Renal cortical epithelial cell (primary cell): ENCODE measurements around the gene DRG2. TPM values are rescaled to one million over a fixed set of nuclear protein-coding genes. Genes with fewer than 3 reads are reported as not detected.
A peak's percentile ranks its signal among the peaks of the same experiment; 100 is the strongest.

ENCODE experiments used
- DNase-seq: peaks from one replicate; pipeline ENCODE4 v3.0.0-alpha.2; 2011; ENCODE audit warnings: low read depth
- total RNA-seq: library from RNA; depleted of rRNA; stranded (reverse); fragments of >200 nt; gene quantifications from 2 replicates; pipeline ENCODE4 v1.2.3, GENCODE V29; 2014

The DRG2 gene
- total RNA-seq, 1 donor from 2014 or later, result 36.5 TPM

DNA sequence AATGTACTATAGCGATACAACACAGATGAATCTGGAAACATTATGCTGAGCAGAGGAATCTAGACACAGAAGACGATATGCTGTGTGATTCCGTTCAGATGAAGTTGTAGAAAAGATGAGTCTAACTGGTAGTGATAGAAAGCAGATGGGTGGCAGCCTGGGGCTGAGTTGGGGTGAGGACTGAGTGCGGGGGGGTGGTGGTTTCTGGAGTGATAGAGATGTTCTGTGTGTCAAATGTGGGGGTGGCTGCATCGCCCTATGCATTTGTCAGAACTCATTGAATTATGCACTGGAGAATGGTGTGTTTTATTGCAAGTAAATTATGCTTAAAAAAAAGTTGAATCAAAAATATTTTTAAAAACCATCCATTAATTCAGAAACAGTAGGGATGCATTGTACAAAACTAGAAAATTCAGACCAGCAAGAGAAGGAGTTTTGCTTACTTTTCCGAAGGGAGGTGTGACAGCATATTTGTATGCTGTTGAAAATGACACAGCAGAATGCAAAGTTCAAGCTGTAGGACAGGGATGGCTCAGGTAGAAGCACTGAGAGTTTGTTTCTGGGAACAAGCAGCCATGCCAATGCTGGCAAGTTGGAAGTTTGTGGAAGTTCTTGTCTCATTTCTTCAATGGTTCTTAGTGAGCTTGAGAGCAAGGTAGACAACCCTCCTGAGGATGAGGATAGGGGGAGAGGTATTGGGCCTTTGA lies 13.0 kb upstream of the DRG2 start:
- no peak for DNase-seq

DNA sequence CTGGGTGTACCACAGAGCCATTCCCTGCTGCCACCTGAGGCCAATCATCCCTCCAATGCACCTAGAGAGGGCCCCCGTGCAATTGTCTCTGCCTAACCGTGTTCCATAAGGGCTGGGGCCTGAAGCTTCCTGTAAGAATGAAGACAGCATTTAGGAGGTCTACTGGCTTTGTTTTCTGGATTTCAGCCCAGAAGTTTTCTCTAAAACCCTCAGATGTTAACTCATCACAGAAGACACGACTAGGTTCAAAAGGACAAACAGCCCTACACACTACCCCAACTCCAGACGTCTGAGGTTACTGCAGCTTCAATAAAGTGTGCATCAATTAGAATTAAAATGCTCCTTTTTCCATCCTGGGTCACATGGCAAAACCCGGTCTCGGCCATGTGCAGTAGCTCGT lies 10.8 kb upstream of the DRG2 start:
- DNase-seq, result no peak

DNA sequence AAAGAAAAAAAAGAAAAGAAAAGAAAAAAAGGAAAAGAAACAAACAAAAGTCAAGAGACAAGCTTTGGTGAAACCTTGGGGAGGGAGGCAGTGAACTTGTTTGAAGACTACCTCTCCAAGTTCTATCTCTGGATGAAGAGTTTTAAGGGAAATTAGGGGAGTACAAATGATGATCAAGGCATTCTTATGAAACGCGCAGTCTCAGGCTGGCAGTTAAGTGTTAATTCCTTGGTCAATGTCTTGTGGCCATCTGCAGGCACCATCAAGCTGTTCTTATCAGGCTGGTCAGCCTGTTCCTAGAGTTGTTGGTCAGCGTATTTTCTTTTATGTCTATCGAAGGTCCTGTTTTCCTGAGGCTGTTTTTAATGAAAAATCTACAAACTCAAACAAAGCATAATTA lies 8.2 kb upstream of the DRG2 start:
- DNase-seq, result no peak

DNA sequence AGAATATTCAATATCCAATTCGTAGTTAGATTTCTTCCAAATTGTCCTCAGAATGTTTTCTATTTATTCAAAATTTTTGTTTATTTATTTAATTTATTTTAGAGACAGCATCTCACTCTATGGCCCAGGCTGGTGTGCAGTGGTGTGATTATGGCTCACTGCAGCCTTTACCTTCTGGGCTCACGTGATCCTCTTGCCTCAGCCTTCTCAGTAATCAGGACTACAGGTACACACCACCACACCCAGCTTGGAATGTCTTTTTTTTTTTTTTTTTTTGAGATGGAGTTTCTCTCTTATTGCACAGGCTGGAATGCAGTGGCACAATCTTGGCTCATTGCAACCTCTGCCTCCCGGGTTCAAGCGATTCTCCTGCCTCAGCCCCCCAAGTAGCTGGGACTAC lies 3.5 kb upstream of the DRG2 start:
- DNase-seq, result no peak

DNA sequence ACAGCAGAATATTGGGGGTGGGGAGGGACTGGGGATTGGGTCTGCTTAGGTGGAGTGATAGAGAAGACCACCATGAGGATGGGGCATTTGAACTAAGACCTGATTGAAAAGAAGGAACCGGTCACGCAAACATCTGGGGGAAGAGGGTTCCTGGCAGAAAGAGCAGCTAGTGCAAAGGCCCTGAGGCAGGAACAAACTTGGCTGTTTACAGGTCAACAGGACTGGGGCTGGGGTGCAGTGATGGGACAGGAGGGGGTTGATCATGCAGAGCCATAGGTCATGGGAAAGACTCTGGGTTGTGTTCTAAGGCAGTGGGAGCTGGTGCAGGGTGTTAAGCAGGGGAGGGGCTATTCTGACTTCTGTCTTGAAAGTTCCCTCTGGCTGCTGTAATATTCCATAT lies 1.9 kb downstream of the DRG2 start:
- DNase-seq, result no peak

GRCh38 chr17:18093616-18094408 lies 6.1 kb downstream of the DRG2 start:
- peak; percentile 53 for DNase-seq

DNA sequence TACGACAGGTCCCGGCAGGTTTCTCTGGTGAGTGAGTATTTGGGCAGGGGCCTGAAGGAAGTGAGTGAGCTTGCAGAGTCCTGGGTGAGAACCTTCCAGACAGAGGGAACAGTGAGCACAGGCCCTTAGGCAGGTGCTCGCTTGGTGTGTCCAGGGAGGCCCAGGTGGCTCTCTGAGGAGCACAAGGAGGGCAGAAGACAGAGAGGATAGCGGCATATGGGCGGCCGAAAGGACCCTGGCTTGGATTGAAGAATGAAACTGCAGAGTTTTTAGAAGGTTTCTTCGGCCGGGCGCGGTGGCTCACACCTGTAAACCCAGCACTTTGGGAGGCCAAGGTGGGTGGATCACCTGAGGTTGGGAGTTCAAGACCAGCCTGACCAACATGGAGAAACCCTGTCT lies 6.7 kb downstream of the DRG2 start:
- no peak for DNase-seq

DNA sequence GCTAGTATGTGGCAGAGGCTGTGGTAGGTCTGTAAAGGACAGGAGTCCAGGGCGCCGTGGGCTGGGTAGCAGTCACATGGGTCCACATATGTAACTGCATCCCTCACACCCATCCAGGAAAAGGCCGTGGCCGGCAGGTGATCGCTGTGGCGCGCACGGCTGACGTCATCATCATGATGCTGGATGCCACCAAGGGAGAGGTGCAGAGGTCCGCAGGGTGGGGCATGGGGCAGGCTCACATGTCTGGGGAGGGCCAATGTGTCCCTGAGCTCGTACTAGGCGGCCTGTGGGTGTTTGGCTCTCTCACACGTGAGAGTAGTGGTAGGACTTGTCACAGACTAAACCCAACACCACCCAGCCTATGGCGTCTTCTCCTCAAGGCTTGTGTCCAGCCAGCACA lies 11.8 kb downstream of the DRG2 start:
- DNase-seq, result no peak

GRCh38 chr17:18100616-18101015 lies 12.9 kb downstream of the DRG2 start:
- no peak for DNase-seq

DNA sequence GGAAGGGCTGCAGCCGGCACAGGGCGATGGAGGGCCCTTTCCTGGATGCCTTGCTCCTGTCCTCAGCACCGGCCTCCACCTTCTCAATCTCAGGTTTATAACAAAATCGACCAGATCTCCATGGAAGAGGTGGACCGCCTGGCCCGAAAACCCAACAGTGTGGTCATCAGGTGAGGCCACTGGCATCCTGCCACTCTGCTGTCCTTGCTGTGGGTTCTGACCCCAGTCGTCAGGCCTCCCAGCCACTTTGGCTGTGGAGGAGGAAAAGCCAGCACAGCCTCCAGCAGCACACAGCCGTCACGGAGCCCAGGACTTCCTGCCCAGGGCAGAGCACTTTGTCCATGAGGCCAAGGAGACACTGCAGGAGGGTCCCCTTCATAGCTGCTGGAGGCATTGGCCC lies 14.1 kb downstream of the DRG2 start:
- no peak for DNase-seq

DNA sequence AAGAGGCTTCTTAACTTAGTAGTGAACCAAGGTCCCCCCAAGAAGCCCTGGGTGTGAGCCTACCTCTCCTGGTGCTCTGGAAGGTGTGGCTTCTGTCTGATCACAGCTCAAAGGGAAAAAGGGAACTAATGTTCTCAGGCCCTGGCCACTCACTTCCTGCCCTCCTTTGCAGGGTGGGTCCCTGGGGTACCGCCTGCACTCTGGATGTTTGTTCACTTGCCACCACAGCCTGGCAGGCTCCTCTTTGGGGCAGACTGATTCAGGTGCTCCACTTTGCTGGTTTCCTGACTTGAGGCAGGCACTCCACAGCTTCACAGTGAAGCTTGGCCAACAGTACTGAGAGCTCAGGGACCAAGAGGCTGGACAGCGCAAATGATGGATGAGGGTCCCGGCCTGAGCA lies 14.9 kb downstream of the DRG2 start:
- no peak for DNase-seq

DNA sequence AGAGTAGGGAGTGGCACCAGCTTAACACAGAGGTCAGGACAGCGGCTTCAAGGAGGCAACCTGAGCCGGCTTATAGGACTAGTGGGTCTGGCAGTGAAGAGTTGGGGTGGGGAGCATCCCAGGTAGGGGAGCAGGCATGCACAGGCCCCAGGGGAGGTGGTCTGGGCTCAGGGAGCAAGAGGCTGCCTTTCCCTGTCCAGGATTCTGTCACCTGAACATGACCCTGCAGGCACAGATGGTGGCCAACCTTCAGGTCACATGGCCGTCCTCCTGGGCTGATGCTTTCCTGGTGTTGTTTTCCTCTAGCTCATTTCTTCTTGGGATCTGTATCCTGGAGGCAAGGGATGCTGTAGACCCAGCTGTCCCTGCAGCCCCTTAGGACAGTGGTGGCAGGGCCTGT lies 17.3 kb downstream of the DRG2 start:
- DNase-seq, result no peak

GRCh38 chr17:18105595-18105994 lies 17.8 kb downstream of the DRG2 start:
- DNase-seq, result no peak

GRCh38 chr17:18106211-18106610 lies 18.5 kb downstream of the DRG2 start:
- DNase-seq, result no peak

- no peak for DNase-seq
These were observed 19.5 kb downstream of the DRG2 start for GRCh38 chr17:18107061-18107790.

DNA sequence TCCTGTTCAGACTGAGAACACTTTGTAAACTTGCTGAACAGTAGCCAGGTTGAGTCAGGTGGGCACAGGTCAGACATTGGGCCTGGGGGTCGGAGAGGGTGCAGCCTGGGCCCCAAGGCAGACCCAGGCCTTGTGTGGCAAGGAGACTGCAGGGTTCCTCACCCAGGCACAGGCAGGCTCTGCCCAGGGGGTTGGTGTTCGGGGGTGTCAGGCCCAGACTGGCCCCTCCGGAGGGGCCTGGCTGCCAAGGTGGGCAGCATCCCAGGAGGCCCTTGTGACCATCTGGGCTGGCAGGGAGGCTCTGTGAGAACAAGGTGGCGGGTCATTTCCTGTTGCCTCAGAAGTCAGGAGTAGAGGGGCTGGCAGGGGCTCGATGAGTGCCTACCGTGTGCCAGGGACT lies 20.2 kb downstream of the DRG2 start:
- no peak for DNase-seq

- DNase-seq, result no peak
These were observed 20.9 kb downstream of the DRG2 start, which contains the start of gene MYO15A for GRCh38 chr17:18108401-18109312. MYO15A (plus strand) TSS chr17:18108756; CDS start chr17:18118801, 10,045 bp downstream.

GRCh38 chr17:18109935-18110485 lies 22.3 kb downstream of the DRG2 start:
- DNase-seq, result no peak

DNA sequence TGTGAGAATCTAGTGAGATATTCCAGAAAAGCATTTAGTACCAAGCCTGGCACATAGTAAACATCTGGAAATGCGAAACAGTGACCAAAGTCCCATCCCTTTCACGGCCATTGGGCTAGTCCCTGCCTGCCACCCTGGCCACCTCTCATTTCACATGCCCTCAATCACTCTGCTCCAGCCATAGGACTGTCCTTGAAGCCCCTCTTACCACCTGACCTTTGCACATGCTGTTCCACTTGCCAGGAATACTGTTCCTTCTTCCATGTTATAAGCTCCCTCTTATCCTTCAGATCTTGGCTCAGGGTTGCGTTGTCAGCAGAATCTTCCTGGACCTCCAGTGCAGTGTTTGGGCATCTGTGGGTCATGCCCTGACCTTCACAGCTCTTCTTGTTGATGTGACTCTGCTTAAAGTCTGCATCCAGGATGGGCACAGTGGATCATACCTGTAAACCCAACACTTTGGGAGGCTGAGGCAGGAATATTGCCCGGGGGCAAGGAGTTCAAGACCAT lies 22.9 kb downstream of the DRG2 start:
- no peak for DNase-seq

DNA sequence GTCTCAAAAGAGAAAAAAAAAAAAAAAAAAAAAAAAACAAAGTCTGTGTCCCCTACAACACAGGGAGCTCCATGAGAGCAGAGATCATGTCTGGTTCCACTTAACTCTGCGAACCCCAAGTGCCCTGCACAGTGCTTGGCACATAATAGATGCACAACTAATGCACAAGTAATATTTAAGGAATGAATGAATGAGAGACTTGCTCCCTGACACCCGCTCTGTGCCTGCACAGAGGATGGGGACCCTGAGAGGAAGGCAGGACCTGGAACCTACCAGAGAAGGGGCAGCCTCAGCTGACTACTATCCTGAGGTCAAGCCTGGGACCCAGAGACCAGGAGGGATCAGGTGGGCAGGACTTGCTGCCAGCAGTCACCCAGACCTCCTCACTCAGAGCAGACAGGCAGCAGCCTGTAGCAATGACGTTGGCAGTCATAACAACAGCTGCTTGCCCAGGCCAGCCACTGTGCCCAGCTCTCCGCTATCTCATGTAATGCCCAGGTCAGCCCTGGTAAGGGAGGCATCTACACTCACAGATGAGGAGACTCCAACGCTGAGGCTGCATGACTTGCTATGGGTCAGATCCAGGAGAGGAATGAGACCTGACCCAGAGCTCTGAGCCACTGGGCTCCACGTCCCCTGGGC lies 23.7 kb downstream of the DRG2 start:
- DNase-seq, result no peak

- no peak for DNase-seq
These were observed 27.8 kb downstream of the DRG2 start for GRCh38 chr17:18115517-18115916.
